ENCODE results near the gene MPC1.
"Not testable (repeated sequence)": the region's sequence is repeated elsewhere in the genome, so short reads cannot be mapped to it uniquely, and the experiment has no call there.

MPC1 gene

GRCh38 chr6:166345672-166346071, 37.1 kb downstream of the MPC1 start:
- not testable (repeated sequence) for DNase-seq (ENCODE audit: low read depth in 2 of 2)

- not testable (repeated sequence) for DNase-seq (ENCODE audit: low read depth in 2 of 2)
Observed at GRCh38 chr6:166344921-166345320, 37.8 kb downstream of the MPC1 start.

DNA sequence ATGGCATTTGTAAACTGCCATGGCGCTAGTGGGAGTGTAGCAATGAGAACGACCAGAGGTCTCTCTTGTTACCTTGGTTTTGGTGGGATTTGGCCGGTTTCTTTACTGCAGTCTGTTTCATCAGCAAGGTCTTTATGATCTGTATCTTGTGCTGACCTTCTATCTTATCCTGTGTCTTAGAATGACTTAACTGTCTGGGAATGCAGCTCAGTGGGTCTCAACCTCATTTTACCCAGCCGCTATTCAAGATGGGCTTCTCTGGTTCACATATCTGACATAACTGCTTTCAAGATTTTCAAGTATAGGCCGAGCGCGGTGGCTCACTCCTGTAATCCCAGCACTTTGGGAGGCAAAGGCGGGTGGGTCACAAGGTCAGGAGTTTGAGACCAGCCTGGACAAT, 38.5 kb downstream of the MPC1 start:
- no peak for DNase-seq (ENCODE audit: low read depth in 2 of 2)

- no peak for DNase-seq (ENCODE audit: low read depth in 2 of 2)
Observed at GRCh38 chr6:166343150-166343487, 39.6 kb downstream of the MPC1 start.

GRCh38 chr6:166342349-166343149, 40.2 kb downstream of the MPC1 start, which contains the start of gene SFT2D1:
Gene SFT2D1, minus strand, starts transcription at chr6:166342545. Its CDS starts 64 bp downstream, at chr6:166342481.
- peak; percentile 39 to 40 for DNase-seq (ENCODE audit: low read depth in 2 of 2)

DNA sequence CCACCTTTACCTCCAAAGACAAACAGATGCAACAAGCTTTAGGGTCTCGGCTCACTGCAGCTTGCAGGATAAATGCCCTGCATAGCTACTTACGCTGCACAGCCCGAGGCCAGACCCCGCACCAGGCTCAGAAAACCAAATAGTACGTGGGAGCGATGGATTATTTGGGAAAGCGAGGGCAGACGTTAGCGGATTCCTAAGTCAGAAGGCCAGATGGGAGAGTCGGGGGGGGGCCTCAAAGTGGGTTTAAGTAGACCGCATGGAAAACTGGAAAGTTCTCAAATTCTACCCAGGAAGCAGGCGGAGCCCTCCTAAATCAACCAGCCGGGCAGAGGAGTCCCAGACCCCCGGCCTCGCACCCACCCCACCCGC, 40.8 kb downstream of the MPC1 start:
- no peak for DNase-seq (ENCODE audit: low read depth in 2 of 2)

DNA sequence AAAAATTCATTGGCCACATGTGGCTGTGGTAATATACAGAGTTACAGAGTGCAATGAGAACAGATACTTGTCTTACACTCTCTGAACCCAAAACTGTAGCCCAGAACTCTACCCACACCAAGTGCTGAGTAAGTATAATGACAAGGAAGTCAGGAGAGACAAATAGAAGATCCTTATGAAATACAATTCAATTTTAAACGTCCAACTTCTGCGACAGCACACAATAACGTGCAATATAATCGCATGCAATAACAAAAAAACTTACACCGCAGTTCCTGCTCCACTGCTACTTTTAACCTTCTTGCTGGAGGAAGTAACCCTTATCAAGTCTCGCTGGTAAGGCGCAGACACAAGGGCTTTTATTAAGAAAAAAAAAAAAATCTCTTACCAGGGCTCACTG, 41.3 kb downstream of the MPC1 start:
- DNase-seq (ENCODE audit: low read depth in 2 of 2), result no peak

DNA sequence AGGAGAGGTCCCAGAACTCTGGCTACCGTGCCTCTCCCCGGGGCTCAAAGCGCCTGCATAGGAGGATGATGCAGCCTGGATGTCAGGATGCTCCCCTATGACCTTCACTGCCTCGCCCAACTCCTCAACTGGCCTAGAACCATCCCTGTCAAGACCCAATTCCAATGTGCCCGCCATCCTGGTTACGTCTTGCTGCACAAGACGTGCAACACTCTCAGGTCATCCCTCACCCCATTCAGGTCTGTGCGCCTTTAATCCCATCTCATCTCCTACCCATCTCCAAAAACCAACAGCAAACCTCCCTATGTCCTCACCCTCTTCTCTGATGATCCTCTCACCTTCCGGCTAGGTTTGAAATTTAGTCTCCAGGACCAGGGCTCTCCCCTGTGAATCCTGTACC, 43.9 kb downstream of the MPC1 start:
- no peak for DNase-seq (ENCODE audit: low read depth in 2 of 2)

- no peak for DNase-seq (ENCODE audit: low read depth in 2 of 2)
Observed at GRCh38 chr6:166336847-166337246, 45.9 kb downstream of the MPC1 start.

GRCh38 chr6:166335378-166336302, 47.1 kb downstream of the MPC1 start:
- DNase-seq (ENCODE audit: low read depth in 2 of 2), result no peak

DNA sequence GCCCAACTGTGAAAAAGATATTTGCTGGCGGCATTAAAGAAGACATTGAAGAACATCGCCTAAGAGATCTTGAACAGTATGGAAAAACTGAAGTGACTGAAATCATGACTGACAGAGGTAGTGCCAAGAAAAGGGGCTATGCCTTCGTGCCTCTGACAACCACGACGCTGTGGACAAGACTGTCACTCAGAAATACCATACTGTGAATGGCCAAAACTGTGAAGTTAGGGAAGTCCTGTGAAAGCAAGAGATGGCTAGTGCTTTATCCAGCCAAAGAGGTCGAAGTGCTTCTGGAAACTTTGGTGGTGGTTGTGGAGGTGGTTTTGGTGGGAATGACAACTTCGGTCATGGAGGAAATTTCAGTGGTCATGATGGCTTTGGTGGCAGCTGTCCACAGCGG, 47.9 kb downstream of the MPC1 start:
- DNase-seq (ENCODE audit: low read depth in 2 of 2), result no peak

DNA sequence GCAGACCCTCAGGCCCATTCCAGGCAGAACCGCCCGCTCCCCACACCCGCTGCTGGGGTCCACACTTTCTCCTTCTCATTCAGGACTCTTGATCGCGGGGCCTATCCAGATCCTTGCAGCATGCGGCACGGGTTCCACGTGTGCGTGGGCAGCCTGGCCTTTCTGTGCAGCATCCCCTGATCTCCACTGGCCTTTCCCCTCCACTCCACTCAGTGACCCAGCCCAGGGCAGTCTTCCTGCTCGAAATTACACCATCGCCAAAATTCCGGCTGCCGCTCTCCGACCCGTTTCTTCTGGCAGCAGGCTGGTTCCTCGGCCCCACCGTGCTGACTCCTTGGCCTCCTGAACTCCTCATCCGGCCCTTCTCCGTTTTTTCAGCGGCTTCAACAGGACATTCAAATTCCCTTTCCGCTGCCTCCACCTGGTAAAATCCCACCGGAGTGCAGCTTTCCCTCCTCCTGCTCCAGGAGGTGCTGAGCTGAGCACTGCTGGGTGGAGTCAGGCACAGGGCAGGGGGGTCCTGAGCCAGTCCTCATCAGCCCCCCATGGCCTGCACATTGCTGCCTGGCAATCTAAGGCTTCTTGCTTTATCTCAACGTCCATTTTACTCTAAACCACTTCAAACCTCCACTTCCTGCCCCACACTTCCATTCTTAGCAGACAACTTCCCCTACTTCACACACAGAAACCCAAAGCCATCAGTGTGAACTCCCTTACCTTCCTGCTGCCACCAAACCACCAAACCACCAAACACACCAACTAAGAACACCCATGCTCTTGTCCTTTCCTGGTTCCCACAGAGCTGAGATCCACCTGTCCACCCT, 49.4 kb downstream of the MPC1 start:
- no peak for DNase-seq (ENCODE audit: low read depth in 2 of 2)

DNA sequence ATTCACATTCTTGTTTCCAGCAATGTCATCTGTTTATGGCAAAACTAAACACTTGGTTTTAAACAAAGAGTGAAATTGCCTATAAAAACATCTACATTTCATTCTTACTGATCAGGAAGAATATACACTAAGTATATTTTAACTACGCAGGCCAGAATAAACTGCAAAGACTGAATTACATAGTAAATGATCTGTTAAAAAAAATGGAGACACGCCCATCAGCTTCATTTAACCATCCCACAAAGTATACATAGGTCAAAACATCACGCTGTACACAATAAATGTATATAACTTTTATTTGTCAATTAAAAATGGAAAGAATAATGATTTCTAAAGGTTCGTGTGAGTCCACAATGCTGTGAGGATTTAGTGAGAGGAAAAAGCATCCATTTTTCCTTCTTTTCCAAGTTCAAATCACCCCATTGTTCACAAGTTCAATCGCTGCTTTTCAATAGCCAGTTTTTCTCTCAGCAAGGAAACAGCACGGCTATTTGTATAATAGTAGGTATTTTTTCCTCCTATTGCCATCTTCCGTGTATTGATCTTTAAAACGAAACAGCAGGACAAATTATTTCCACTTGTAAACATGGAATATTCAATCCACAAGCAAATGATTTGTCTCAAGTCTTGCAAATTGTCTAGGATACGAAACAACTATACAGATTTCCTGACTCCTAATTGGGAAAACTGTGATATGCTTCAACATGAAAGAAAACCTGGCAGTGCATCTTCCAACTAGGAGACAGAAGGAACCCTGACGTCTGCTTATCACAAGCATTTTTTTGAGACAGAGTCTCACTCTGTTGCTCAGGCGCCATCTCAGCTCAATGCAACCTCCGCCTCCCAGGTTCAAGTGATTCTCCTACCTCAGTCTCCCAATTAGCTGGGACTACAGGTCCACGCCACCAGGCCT, 51.0 kb downstream of the MPC1 start:
- DNase-seq (ENCODE audit: low read depth in 2 of 2), result no peak

DNA sequence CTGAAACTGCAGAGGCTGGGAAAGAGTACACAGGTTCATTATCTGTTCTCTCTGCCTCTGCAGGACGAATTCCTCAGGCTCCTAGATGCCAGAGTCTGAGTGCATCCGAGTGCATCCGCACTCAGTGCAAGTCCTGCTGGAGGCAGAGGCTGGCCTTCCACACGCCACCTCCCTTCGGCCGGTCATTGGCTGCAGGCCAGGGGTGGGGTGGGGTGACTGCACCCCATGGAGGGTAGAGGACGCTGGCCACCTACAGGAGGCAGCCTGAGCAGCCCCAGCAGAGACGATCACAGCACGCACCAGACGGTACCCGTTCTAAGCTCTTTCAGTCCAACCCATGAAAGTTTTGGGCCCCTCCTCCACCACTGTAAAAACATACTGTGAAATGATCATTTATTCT, 52.1 kb downstream of the MPC1 start:
- DNase-seq (ENCODE audit: low read depth in 2 of 2), result no peak

DNA sequence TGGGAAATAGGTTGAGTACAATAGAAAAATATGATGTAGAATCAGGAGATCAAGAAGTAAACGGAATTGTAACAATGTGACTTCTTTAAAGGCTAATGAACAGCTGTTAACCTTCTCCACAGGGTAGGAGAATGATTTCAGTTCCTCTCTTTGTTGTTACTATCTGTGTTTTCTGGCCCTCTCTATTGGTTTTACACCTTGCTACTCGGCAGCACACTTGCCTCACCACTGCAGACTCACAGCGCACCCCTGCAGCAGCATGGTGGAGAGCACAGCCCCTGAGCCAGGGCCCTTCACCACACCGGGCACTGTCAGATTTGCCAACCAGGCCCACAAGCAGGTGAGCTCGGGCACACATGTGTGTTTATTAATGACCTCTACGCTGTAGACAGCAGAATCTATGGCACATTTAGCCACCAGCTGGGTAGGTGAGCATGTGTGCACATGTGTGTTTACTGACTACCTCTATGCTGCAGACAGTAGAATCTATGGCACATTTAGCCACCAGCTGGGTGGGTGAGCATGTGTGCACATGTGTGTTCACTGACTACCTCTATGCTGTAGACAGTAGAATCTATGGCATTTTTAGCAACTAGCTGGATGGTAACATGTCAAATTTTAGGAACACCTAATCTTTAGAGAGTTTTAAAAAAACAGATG, 57.2 kb downstream of the MPC1 start:
- DNase-seq (ENCODE audit: low read depth in 2 of 2), result no peak

DNA sequence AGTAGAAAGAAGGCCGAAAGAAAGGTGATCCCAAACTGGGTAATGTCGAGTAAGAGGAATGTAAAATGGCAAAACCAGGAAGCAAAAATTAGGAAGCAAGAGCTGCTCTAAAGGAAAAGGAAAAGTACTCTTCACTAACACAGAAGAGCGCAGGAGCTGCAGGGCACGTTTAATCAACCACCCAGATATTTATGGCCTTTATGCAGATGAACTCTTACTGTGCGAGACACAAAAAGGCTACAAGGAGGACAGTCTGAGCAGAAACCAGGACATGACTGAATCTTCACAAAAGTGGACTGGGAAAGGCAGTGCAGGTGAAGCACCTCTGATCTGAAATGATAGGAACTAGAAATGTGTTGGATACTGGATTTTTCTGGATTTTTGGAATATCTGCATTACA, 59.3 kb downstream of the MPC1 start:
- no peak for DNase-seq (ENCODE audit: low read depth in 2 of 2)

- DNase-seq (ENCODE audit: low read depth in 2 of 2), result no peak
Observed at GRCh38 chr6:166318649-166319600, 63.8 kb downstream of the MPC1 start.

DNA sequence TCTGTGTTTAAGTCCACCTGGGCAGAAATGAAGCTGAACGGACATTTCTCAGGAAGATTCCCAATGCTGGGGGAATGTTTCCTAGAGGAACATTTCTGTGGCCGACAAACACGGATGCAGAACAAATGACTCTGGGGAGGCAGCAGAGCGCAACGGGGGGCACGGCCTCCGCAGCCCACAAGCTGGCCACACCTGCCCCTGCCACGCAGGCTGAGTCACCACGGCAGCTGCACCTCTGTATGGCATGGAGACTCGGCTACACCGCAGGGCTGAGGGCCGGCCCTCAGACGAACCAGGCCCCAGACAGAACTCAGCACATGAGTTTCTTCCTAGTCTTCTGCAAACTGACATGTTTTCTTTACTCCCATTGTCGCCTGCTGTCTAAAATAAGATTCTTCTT, 64.5 kb downstream of the MPC1 start:
- no peak for DNase-seq (ENCODE audit: low read depth in 2 of 2)

All from fibroblast of skin of left biceps (primary cell).